NCI-H1105 treated with DMSO at 0.1 percent for 48 hours (cell line): ENCODE results near the gene ARL5B.
"Not testable (repeated sequence)": the region's sequence is repeated elsewhere in the genome, so short reads cannot be mapped to it uniquely, and the experiment has no call there.

ENCODE experiments used
- DNase-seq: peaks from one replicate; lab custom pipeline; 2025; lab: John Stamatoyannopoulos, UW

The ARL5B gene

GRCh38 chr10:18659125-18659818, at the start of gene ARL5B:
Gene ARL5B, plus strand, starts transcription at chr10:18659431. Its CDS starts 207 bp downstream, at chr10:18659638.
- peak; percentile 82 for DNase-seq

- no peak for DNase-seq
These were observed 48.7 kb upstream of the ARL5B start for GRCh38 chr10:18610517-18610916.

GRCh38 chr10:18611168-18611567, 48.1 kb upstream of the ARL5B start:
- no peak for DNase-seq

GRCh38 chr10:18615618-18616017, 43.6 kb upstream of the ARL5B start:
- DNase-seq, result no peak

GRCh38 chr10:18616337-18616736, 42.9 kb upstream of the ARL5B start:
- DNase-seq, result no peak

GRCh38 chr10:18619016-18619415, 40.2 kb upstream of the ARL5B start:
- peak; percentile 88 for DNase-seq

- DNase-seq, result no peak
These were observed 38.4 kb upstream of the ARL5B start for GRCh38 chr10:18620856-18621255.

- DNase-seq, result not testable (repeated sequence)
These were observed 35.6 kb upstream of the ARL5B start for GRCh38 chr10:18623671-18624070.

- no peak for DNase-seq
These were observed 33.3 kb upstream of the ARL5B start for GRCh38 chr10:18625886-18626285.

GRCh38 chr10:18627452-18628018, 31.7 kb upstream of the ARL5B start:
- peak; percentile 64 for DNase-seq

GRCh38 chr10:18632500-18632899, 26.7 kb upstream of the ARL5B start:
- DNase-seq, result not testable (repeated sequence)

GRCh38 chr10:18635995-18636394, 23.2 kb upstream of the ARL5B start:
- no peak for DNase-seq

- DNase-seq, result not testable (repeated sequence)
These were observed 21.8 kb upstream of the ARL5B start for GRCh38 chr10:18637400-18637799.

GRCh38 chr10:18639719-18640118, 19.5 kb upstream of the ARL5B start:
- DNase-seq, result not testable (repeated sequence)

- DNase-seq, result no peak
These were observed 12.1 kb upstream of the ARL5B start for GRCh38 chr10:18647151-18647550.

GRCh38 chr10:18647945-18648344, 11.3 kb upstream of the ARL5B start:
- no peak for DNase-seq

GRCh38 chr10:18649364-18649959, 9.8 kb upstream of the ARL5B start:
- DNase-seq, result no peak

GRCh38 chr10:18650404-18650997, 8.7 kb upstream of the ARL5B start:
- DNase-seq, result no peak

GRCh38 chr10:18651324-18652007, 7.8 kb upstream of the ARL5B start, which contains the start of gene NSUN6:
Gene NSUN6, minus strand, starts transcription at chr10:18651587. Its CDS starts 384 bp downstream, at chr10:18651203.
- DNase-seq, result peak; percentile 71

- no peak for DNase-seq
These were observed 6.1 kb upstream of the ARL5B start for GRCh38 chr10:18653112-18653511.

- DNase-seq, result no peak
These were observed 2.5 kb upstream of the ARL5B start for GRCh38 chr10:18656724-18657123.
